ENCODE results near the gene GALNT2. TPM values are rescaled to one million over a fixed set of nuclear protein-coding genes. Genes with fewer than 3 reads are reported as not detected.
A peak's percentile ranks its signal among the peaks of the same experiment; 100 is the strongest.

GALNT2 gene
- total and polyA plus RNA-seq, 9 of the 15 experiments (the other 6 are each of a cell fraction or from before 2014, with no cell fraction given), result 1.6 to 106 (median 51.9) TPM

- TF ChIP-seq SMARCC2 (IDR thresholded peaks at IDR 0.05; ENCODE audit: low read depth), result peak; percentile 39
- TF ChIP-seq THRA (IDR thresholded peaks at IDR 0.05), result no peak
- no peak for TF ChIP-seq ZNF23 (CRISPR knock-in tag; IDR thresholded peaks at IDR 0.05)
- no peak for TF ChIP-seq CGGBP1 (CRISPR knock-in tag; IDR thresholded peaks at IDR 0.05)
- TF ChIP-seq SOX6 (IDR thresholded peaks at IDR 0.05), result peak; percentile 60
- peak; percentile 97 for TF ChIP-seq ZBTB17 (CRISPR knock-in tag; IDR thresholded peaks at IDR 0.05)
- peak; percentile 56 for TF ChIP-seq TEAD4 (IDR thresholded peaks at IDR 0.05; ENCODE audit: low read length)
- TF ChIP-seq TEAD4 (CRISPR knock-in tag; IDR thresholded peaks at IDR 0.05; ENCODE audit: borderline replicate concordance), result no peak
- TF ChIP-seq ETV6 (IDR thresholded peaks at IDR 0.05; ENCODE audit: borderline replicate concordance in 1 of 2, low read depth in 2 of 2, low read length in 1 of 2), result 0 out of 4 replicates have a peak, but pooled peaks of 1 of the 2 experiments have one; percentile 17
- TF ChIP-seq ETV6 (CRISPR knock-in tag; IDR thresholded peaks at IDR 0.05; ENCODE audit: borderline replicate concordance), result no peak
- TF ChIP-seq ARID3A (IDR thresholded peaks at IDR 0.05; ENCODE audit: borderline replicate concordance, low read depth, low read length), result no peak
- TF ChIP-seq GATAD2A (IDR thresholded peaks at IDR 0.05), result 0 out of 2 replicates have a peak, but pooled peaks have one; percentile 63
- no peak for TF ChIP-seq XRCC4 (IDR thresholded peaks at IDR 0.05; ENCODE audit: extremely low read depth, insufficient read depth, insufficient read length)
- TF ChIP-seq, protein P1, sequence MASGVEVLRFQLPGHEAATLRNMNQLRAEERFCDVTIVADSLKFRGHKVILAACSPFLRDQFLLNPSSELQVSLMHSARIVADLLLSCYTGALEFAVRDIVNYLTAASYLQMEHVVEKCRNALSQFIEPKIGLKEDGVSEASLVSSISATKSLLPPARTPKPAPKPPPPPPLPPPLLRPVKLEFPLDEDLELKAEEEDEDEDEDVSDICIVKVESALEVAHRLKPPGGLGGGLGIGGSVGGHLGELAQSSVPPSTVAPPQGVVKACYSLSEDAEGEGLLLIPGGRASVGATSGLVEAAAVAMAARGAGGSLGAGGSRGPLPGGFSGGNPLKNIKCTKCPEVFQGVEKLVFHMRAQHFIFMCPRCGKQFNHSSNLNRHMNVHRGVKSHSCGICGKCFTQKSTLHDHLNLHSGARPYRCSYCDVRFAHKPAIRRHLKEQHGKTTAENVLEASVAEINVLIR (CRISPR knock-in tag; IDR thresholded peaks at IDR 0.05), result 0 out of 2 replicates have a peak, but pooled peaks have one; percentile 10
- peak; percentile 51 for TF ChIP-seq MTA3 (IDR thresholded peaks at IDR 0.05; ENCODE audit: borderline replicate concordance)
- TF ChIP-seq, protein P2, sequence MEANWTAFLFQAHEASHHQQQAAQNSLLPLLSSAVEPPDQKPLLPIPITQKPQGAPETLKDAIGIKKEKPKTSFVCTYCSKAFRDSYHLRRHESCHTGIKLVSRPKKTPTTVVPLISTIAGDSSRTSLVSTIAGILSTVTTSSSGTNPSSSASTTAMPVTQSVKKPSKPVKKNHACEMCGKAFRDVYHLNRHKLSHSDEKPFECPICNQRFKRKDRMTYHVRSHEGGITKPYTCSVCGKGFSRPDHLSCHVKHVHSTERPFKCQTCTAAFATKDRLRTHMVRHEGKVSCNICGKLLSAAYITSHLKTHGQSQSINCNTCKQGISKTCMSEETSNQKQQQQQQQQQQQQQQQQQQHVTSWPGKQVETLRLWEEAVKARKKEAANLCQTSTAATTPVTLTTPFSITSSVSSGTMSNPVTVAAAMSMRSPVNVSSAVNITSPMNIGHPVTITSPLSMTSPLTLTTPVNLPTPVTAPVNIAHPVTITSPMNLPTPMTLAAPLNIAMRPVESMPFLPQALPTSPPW (CRISPR knock-in tag; IDR thresholded peaks at IDR 0.05), result peak; percentile 73
- 0 out of 2 replicates have a peak, but pooled peaks have one; percentile 6 for TF ChIP-seq TCFL5 (CRISPR knock-in tag; conservative IDR thresholded peaks at IDR 0.05)
- peak; percentile 81 for TF ChIP-seq ZFP36 (IDR thresholded peaks at IDR 0.05; ENCODE audit: low read depth, low read length, partially characterized antibody)
- 0 out of 2 replicates have a peak, but pooled peaks have one; percentile 38 for TF ChIP-seq ATF6 (CRISPR knock-in tag; IDR thresholded peaks at IDR 0.05)
- TF ChIP-seq FOXK2 (conservative IDR thresholded peaks at IDR 0.05 in 1 of 2, IDR thresholded peaks at IDR 0.05 in 1 of 2; ENCODE audit: low read depth in 2 of 2), result peak; percentile 13 to 31; a peak in 1 of 4 replicates
- TF ChIP-seq GABPB2 (CRISPR knock-in tag; conservative IDR thresholded peaks at IDR 0.05), result no peak
Observed at GRCh38 chr1:230145953-230146476, 79.0 kb downstream of the GALNT2 start (continued).

All from K562 (cell line).